HepG2 (cell line): Measurements from ENCODE around the gene NIPAL1. TPM values are rescaled to one million over a fixed set of nuclear protein-coding genes. Genes with fewer than 3 reads are reported as not detected.

Experiments used
- ATAC-seq: fragments of 200-7000 bp; cut with Tn5 transposase; 3 replicates; pipeline ENCODE4 v1.9.1; 2020; ENCODE audit warnings: mild to moderate bottlenecking, moderate library complexity
- BruUV-seq: library from RNA; stranded (reverse); fragments of 400-500 nt; replicated peaks from 2 replicates; lab custom pipeline; 2021; lab: Mats Ljungman, UMichigan
- CTCF ChIA-PET: fragments of 300-600 bp; formaldehyde crosslinking; extraction: SDS; loops from one replicate; lab custom pipeline; 2021; ENCODE audit warnings: low total read pairs, inconsistent platforms, low intra/inter-chr PET ratio; lab: Yijun Ruan, JAX
- POLR2A ChIA-PET: fragments of 350-600 bp; sonication (Branson Sonifier 250); formaldehyde crosslinking; loops from one replicate; lab custom pipeline; 2020; ENCODE audit warnings: antibody characterized with exemption, inconsistent platforms; lab: Yijun Ruan, JAX
- DNase-seq: peaks from one replicate; pipeline ENCODE4 v3.0.0-alpha.2; 2015; ENCODE audit warnings: low spot score
- FAIRE-seq: peaks from 3 replicates; lab custom pipeline; 2011; peaks lifted over from hg19 to GRCh38; lab: Jason Lieb, UNC
- H2AFZ ChIP-seq: one replicate; pipeline ENCODE4 v1.6.1; 2011; ENCODE audit warnings: low read length, inconsistent platforms
- H3K27ac ChIP-seq: fragments of 300-600 bp; 3 replicates; pipeline ENCODE4 v1.8.0; 2011; ENCODE audit warnings: mixed run types, mild to moderate bottlenecking, mixed read lengths, low read length, inconsistent platforms; ENCODE audit not compliant: insufficient read depth; ENCODE audit errors: extremely low read length
- H3K27me3 ChIP-seq, 2 experiments: fragments of 200-600 bp in 1 of 2; 2 replicates in 1 of 2; 3 replicates in 1 of 2; pipeline versions ENCODE4 v1.6.0 to v1.8.0; 2011; ENCODE audit warnings: low read length in 2 of 2, mild to moderate bottlenecking in 2 of 2, moderate library complexity in 2 of 2, inconsistent platforms in 1 of 2; ENCODE audit not compliant: insufficient read depth in 2 of 2, control insufficient read depth in 1 of 2
- H3K36me3 ChIP-seq, 2 experiments: fragments of 200-600 bp in 1 of 2; replicated peaks in 1 of 2; 2 replicates in 1 of 2; 3 replicates in 1 of 2; pipeline versions ENCODE4 v1.5.1 to v1.8.0; 2011; ENCODE audit warnings: low read length in 2 of 2, inconsistent platforms in 1 of 2; ENCODE audit not compliant: insufficient read depth in 2 of 2, control insufficient read depth in 1 of 2
- H3K4me1 ChIP-seq: 2 replicates; pipeline ENCODE4 v1.5.1; 2012; ENCODE audit warnings: low read length, inconsistent platforms; ENCODE audit not compliant: insufficient read depth
- H3K4me2 ChIP-seq: 2 replicates; pipeline ENCODE4 v1.6.0; 2011; ENCODE audit warnings: low read depth, low read length, inconsistent platforms
- H3K4me3 ChIP-seq, 3 experiments: fragments of 200-600 bp in 1 of 3; sonication (generic), shearing (Covaris generic) in 1 of 3; replicated peaks in 1 of 3; 2 replicates each; pipeline ENCODE4 v1.5.1; 2011 to 2016; ENCODE audit warnings: low read length in 3 of 3, inconsistent platforms in 2 of 3, low read depth in 2 of 3, mild to moderate bottlenecking in 2 of 3, control low read depth in 1 of 3, mixed read lengths in 1 of 3; ENCODE audit not compliant: insufficient read depth in 1 of 3
- H3K79me2 ChIP-seq: one replicate; pipeline ENCODE4 v1.6.1; 2011; ENCODE audit warnings: low read length, inconsistent platforms; ENCODE audit not compliant: insufficient read depth
- H3K9ac ChIP-seq: 2 replicates; pipeline ENCODE4 v1.6.0; 2011; ENCODE audit warnings: mild to moderate bottlenecking, low read depth, low read length, inconsistent platforms; ENCODE audit not compliant: insufficient read depth
- H3K9me3 ChIP-seq: 2 replicates; pipeline ENCODE4 v1.5.1; 2012; ENCODE audit warnings: mild to moderate bottlenecking, low read length
- H4K20me1 ChIP-seq: 2 replicates; pipeline ENCODE4 v1.6.0; 2011; ENCODE audit warnings: inconsistent platforms, mild to moderate bottlenecking, low read length, moderate library complexity; ENCODE audit not compliant: insufficient read depth
- DNMT3B ChIP-seq: conservative IDR thresholded peaks from 2 replicates; pipeline ENCODE4 v1.6.1; 2016; ENCODE audit warnings: missing biosample characterization, control low read depth
- GABPA ChIP-seq, 2 experiments: IDR thresholded peaks; 2 replicates each; pipeline ENCODE4 v1.6.1; 2011 to 2016; ENCODE audit warnings: low read depth in 2 of 2, low read length in 1 of 2, missing biosample characterization in 1 of 2, missing genetic modification characterization in 1 of 2
- HMGA1 ChIP-seq: sonication (generic); formaldehyde crosslinking; conservative IDR thresholded peaks from 2 replicates; pipeline ENCODE4 v1.4.0; 2020; ENCODE audit warnings: missing genetic modification reagents
- MAFG ChIP-seq: sonication (generic); formaldehyde crosslinking; IDR thresholded peaks from 2 replicates; pipeline ENCODE4 v1.5.1; 2020; ENCODE audit warnings: mild to moderate bottlenecking, missing genetic modification reagents
- NR2C2 ChIP-seq: sonication (generic); formaldehyde crosslinking; IDR thresholded peaks from 2 replicates; pipeline ENCODE4 v1.4.0; 2020; ENCODE audit warnings: missing genetic modification reagents, mild to moderate bottlenecking, moderate library complexity, borderline replicate concordance
- PLSCR1 ChIP-seq: sonication (generic); formaldehyde crosslinking; IDR thresholded peaks from 2 replicates; pipeline ENCODE4 v1.5.0; 2020; ENCODE audit warnings: missing genetic modification reagents, mild to moderate bottlenecking, borderline replicate concordance
- SRSF1 ChIP-seq: fragments of 200-400 bp; formaldehyde crosslinking; optimal IDR thresholded peaks from 2 replicates; pipeline ENCODE3; 2017; ENCODE audit warnings: mild to moderate bottlenecking, low read depth, low read length, moderate library complexity
- U2AF2 ChIP-seq: fragments of 200-400 bp; formaldehyde crosslinking; IDR thresholded peaks from 2 replicates; pipeline ENCODE4 v1.6.1; 2017; ENCODE audit warnings: low read depth, mild to moderate bottlenecking, low read length
- YEATS2 ChIP-seq: sonication (generic); formaldehyde crosslinking; IDR thresholded peaks from 2 replicates; pipeline ENCODE4 v1.4.0; 2020; ENCODE audit warnings: missing genetic modification reagents, borderline replicate concordance
- ZBTB10 ChIP-seq: sonication (generic); formaldehyde crosslinking; IDR thresholded peaks from 2 replicates; pipeline ENCODE4 v1.4.0; 2020; ENCODE audit warnings: missing genetic modification reagents, borderline replicate concordance
- ZNF251 ChIP-seq: sonication (generic); formaldehyde crosslinking; IDR thresholded peaks from 2 replicates; pipeline ENCODE4 v1.9.0; 2021; ENCODE audit warnings: mild to moderate bottlenecking, missing genetic modification reagents
- WGBS: methylation state at CpG from one replicate; pipeline ENCODE4 v1.1.6; 2017; ENCODE audit warnings: low lambda C conversion rate; 5-methylcytosine and 5-hydroxymethylcytosine counted together
- in situ Hi-C: cut with HindIII; loops from 2 replicates; pipeline ENCODE4 v1.10.0; 2017; ENCODE audit warnings: low pct_unique_long_range_greater_than_20kb; ENCODE audit not compliant: extremely low pct_ligation_motif_present
- intact Hi-C: fragments of 100-400 bp; cut with micrococcal nuclease; formaldehyde crosslinking; loops from one replicate; pipeline ENCODE4 v1.10.0; 2022; ENCODE audit not compliant: unreplicated experiment
- polyA plus RNA-seq, 8 experiments: library from polyadenylated mRNA; depleted of rRNA in 3 of 8; stranded (reverse) in 7 of 8; unstranded in 1 of 8; fragments of >200 nt; fragmentation: Illumina TruSeq in 4 of 8; extraction: Trizol in 4 of 8; gene quantifications; 2 replicates each; pipeline versions ENCODE4 v1.2.1 to v1.2.3, GENCODE V29; 2011 to 2016; ENCODE audit warnings: low read depth in 4 of 8, missing spikeins in 1 of 8, mixed read lengths in 1 of 8; ENCODE audit not compliant: insufficient read depth in 1 of 8
- total RNA-seq, 5 experiments: library from RNA; depleted of rRNA; stranded (reverse); fragments of >200 nt; fragmentation: Illumina TruSeq; extraction: Trizol; gene quantifications; 2 replicates each; pipeline ENCODE4 v1.2.3, GENCODE V29; 2016; ENCODE audit warnings: low read depth in 1 of 5

The NIPAL1 gene
- total and polyA plus RNA-seq, 2 of the 13 experiments (the other 11 are each of a cell fraction or from before 2014, with no cell fraction given): 1.4 to 3.4 TPM

- WGBS: 2% methylated on average over 3 of the region's 3 CpGs
- no peak overlapping the region for H3K27ac ChIP-seq
- no peak overlapping the region for H3K4me3 ChIP-seq
- no peaks in the 10 kb centered on the region for H3K36me3 ChIP-seq
- FAIRE-seq (no peak), DNase-seq (no peak)
- H4K20me1 ChIP-seq: no peaks in the 10 kb centered on the region
- intact Hi-C loops (no loop called here), in situ Hi-C loops (no loop called here)
- CTCF ChIA-PET: no interaction called here
- no peak overlapping the region for H2AFZ ChIP-seq
- no peak overlapping the region for H3K4me2 ChIP-seq
- no peaks in the 10 kb centered on the region for H3K4me1 ChIP-seq
- no peaks in the 10 kb centered on the region for H3K79me2 ChIP-seq
- no TSS peak for BruUV-seq
- TF ChIP-seq PLSCR1 (CRISPR knock-in tag): no peak
- TF ChIP-seq ZBTB10: no peak
- TF ChIP-seq NR2C2 (CRISPR knock-in tag): no peak
- no peak for TF ChIP-seq U2AF2
- TF ChIP-seq YEATS2 (CRISPR knock-in tag): no peak
- TF ChIP-seq SRSF1: no peak
- no peak for TF ChIP-seq MAFG (CRISPR knock-in tag)
- no peak for TF ChIP-seq ZNF251 (CRISPR knock-in tag)
- TF ChIP-seq DNMT3B (CRISPR knock-in tag): no peak
- no peak for TF ChIP-seq HMGA1
- no peak for TF ChIP-seq GABPA (IDR thresholded peaks at IDR 0.05; ENCODE audit: low read depth, low read length)
- no peak for TF ChIP-seq GABPA (CRISPR knock-in tag; IDR thresholded peaks at IDR 0.05; ENCODE audit: low read depth)
- TF ChIP-seq, all 625 proteins: peak for 0
- Histone ChIP-seq H3K9me3 (no peaks in the 10 kb centered on the region), H3K27me3 (no peaks in the 10 kb centered on the region), H3K9ac (no peak overlapping the region)
- no peak for ATAC-seq
- POLR2A ChIA-PET: no interaction called here
Measured at GRCh38 chr4:48064349-48064748, 47.8 kb downstream of the NIPAL1 start.
